Mesendoderm (in vitro differentiated cells): ENCODE measurements around the gene GPBAR1.

Source experiments
- DNase-seq: peaks from one replicate; pipeline ENCODE4 v3.0.0; 2013
- H2AK5ac ChIP-seq: 2 replicates; pipeline ENCODE4 v1.6.1; 2013; ENCODE audit warnings: low read length, inconsistent platforms
- H2BK120ac ChIP-seq: 2 replicates; pipeline ENCODE4 v1.6.1; 2013; ENCODE audit warnings: low read depth, mild to moderate bottlenecking, low read length, moderate library complexity, mixed read lengths
- H2BK15ac ChIP-seq: replicated peaks from 2 replicates; pipeline ENCODE4 v1.6.1; 2013; ENCODE audit warnings: low read depth, mild to moderate bottlenecking, moderate library complexity
- H2BK5ac ChIP-seq: 2 replicates; pipeline ENCODE4 v1.6.1; 2013; ENCODE audit warnings: low read length, inconsistent platforms
- H3K18ac ChIP-seq: 2 replicates; pipeline ENCODE4 v1.6.1; 2013; ENCODE audit warnings: mild to moderate bottlenecking, low read length, mixed read lengths
- H3K23ac ChIP-seq: one replicate; pipeline ENCODE4 v1.6.1; 2013; ENCODE audit warnings: low read length
- H3K27ac ChIP-seq: 2 replicates; pipeline ENCODE4 v1.5.1; 2013; ENCODE audit warnings: low read depth, mild to moderate bottlenecking, inconsistent platforms, low read length, moderate library complexity
- H3K27me3 ChIP-seq: 2 replicates; pipeline ENCODE4 v1.6.1; 2013; ENCODE audit warnings: low read length, control low read depth, mild to moderate bottlenecking, inconsistent platforms; ENCODE audit not compliant: insufficient read depth, poor library complexity
- H3K36me3 ChIP-seq: 2 replicates; pipeline ENCODE4 v1.6.1; 2013; ENCODE audit warnings: low read length, inconsistent platforms; ENCODE audit not compliant: control insufficient read depth, insufficient read depth
- H3K4ac ChIP-seq: one replicate; pipeline ENCODE4 v1.6.1; 2013; ENCODE audit warnings: low read depth, mild to moderate bottlenecking, low read length, moderate library complexity
- H3K4me1 ChIP-seq: 2 replicates; pipeline ENCODE4 v1.6.1; 2013; ENCODE audit warnings: low read depth, low read length, inconsistent platforms; ENCODE audit not compliant: control insufficient read depth
- H3K4me2 ChIP-seq: 2 replicates; pipeline ENCODE4 v1.6.1; 2013; ENCODE audit warnings: low read length
- H3K4me3 ChIP-seq: 2 replicates; pipeline ENCODE4 v1.5.1; 2013; ENCODE audit warnings: mild to moderate bottlenecking, low read length
- H3K56ac ChIP-seq: one replicate; pipeline ENCODE4 v1.6.1; 2013; ENCODE audit warnings: low read length
- H3K79me1 ChIP-seq: 2 replicates; pipeline ENCODE4 v1.6.1; 2013; ENCODE audit warnings: low read length, inconsistent platforms
- H3K79me2 ChIP-seq: 2 replicates; pipeline ENCODE4 v1.6.1; 2013; ENCODE audit warnings: mild to moderate bottlenecking, low read length; ENCODE audit not compliant: control insufficient read depth, insufficient read depth
- H3K9ac ChIP-seq: 2 replicates; pipeline ENCODE4 v1.6.1; 2013; ENCODE audit warnings: low read length, inconsistent platforms
- H4K5ac ChIP-seq: one replicate; pipeline ENCODE4 v1.6.1; 2013; ENCODE audit warnings: low read length
- H4K8ac ChIP-seq: one replicate; pipeline ENCODE4 v1.6.1; 2013; ENCODE audit warnings: low read depth, mild to moderate bottlenecking, control low read depth, low read length, moderate library complexity
- WGBS: extraction: QIAGEN DNeasy Blood & Tissue Kit; methylation state at CpG from one replicate; pipeline ENCODE4 v1.1.7; 2013; ENCODE audit warnings: low lambda C conversion rate, missing lambda C conversion rate; ENCODE audit not compliant: insufficient coverage; ENCODE audit errors: extremely low coverage; 5-methylcytosine and 5-hydroxymethylcytosine counted together

The GPBAR1 gene

GRCh38 chr2:218245214-218245613 lies 15.6 kb upstream of the GPBAR1 start:
- H2BK5ac ChIP-seq: no peak overlapping the region
- peaks cover 2% of the 10 kb centered on the region for H3K79me1 ChIP-seq
- H3K4me3 ChIP-seq: no peak overlapping the region
- no peak overlapping the region for H2AK5ac ChIP-seq
- no peaks in the 10 kb centered on the region for H3K79me2 ChIP-seq
- H3K56ac ChIP-seq: no peak overlapping the region
- H3K4me1 ChIP-seq: no peaks in the 10 kb centered on the region
- H4K5ac ChIP-seq: no peak overlapping the region
- WGBS: no CpG with 5 or more reads among the region's 5 CpGs
- no peak overlapping the region for H3K27ac ChIP-seq
- H2BK120ac ChIP-seq: no peak overlapping the region
- no peak overlapping the region for H3K23ac ChIP-seq
- no peak overlapping the region for H3K18ac ChIP-seq
- DNase-seq: no peak
- H2BK15ac ChIP-seq: no peak overlapping the region
- H3K4me2 ChIP-seq: no peak overlapping the region
- no peak overlapping the region for H3K9ac ChIP-seq
- no peak overlapping the region for H3K4ac ChIP-seq
- peaks cover 30% of the 10 kb centered on the region for H3K36me3 ChIP-seq
- no peak overlapping the region for H4K8ac ChIP-seq
- no peaks in the 10 kb centered on the region for H3K27me3 ChIP-seq

- no peak overlapping the region for H4K8ac ChIP-seq
- H3K79me2 ChIP-seq: no peaks in the 10 kb centered on the region
- peaks cover 38% of the 10 kb centered on the region for H3K36me3 ChIP-seq
- H3K23ac ChIP-seq: no peak overlapping the region
- no peak overlapping the region for H2BK5ac ChIP-seq
- no peak overlapping the region for H3K9ac ChIP-seq
- WGBS: no CpG with 5 or more reads among the region's 13 CpGs
- no peak overlapping the region for H3K27ac ChIP-seq
- H3K4me1 ChIP-seq: no peaks in the 10 kb centered on the region
- H3K4ac ChIP-seq: no peak overlapping the region
- H3K27me3 ChIP-seq: no peaks in the 10 kb centered on the region
- H3K79me1 ChIP-seq: no peaks in the 10 kb centered on the region
- H3K56ac ChIP-seq: no peak overlapping the region
- H3K18ac ChIP-seq: no peak overlapping the region
- no peak overlapping the region for H2AK5ac ChIP-seq
- no peak overlapping the region for H3K4me3 ChIP-seq
- H3K4me2 ChIP-seq: no peak overlapping the region
- no peak overlapping the region for H2BK15ac ChIP-seq
- H2BK120ac ChIP-seq: no peak overlapping the region
- DNase-seq: no peak
- H4K5ac ChIP-seq: no peak overlapping the region
These were observed 11.1 kb upstream of the GPBAR1 start for GRCh38 chr2:218249691-218250090.

GRCh38 chr2:218252509-218253231 lies 8.1 kb upstream of the GPBAR1 start:
- Histone ChIP-seq H3K27ac (no peak overlapping the region), H3K36me3 (peaks cover 31% of the 10 kb centered on the region)

GRCh38 chr2:218253232-218253625 lies 7.6 kb upstream of the GPBAR1 start:
- Histone ChIP-seq H2BK120ac (no peak overlapping the region), H2AK5ac (no peak overlapping the region), H4K8ac (no peak overlapping the region), H3K27me3 (no peaks in the 10 kb centered on the region), H3K27ac (no peak overlapping the region), H3K9ac (no peak overlapping the region), H3K79me1 (no peaks in the 10 kb centered on the region), H3K18ac (no peak overlapping the region), H3K4me1 (no peaks in the 10 kb centered on the region), H3K36me3 (peaks cover 29% of the 10 kb centered on the region), H2BK5ac (no peak overlapping the region), H3K23ac (no peak overlapping the region), H3K79me2 (no peaks in the 10 kb centered on the region), H4K5ac (no peak overlapping the region), H2BK15ac (no peak overlapping the region), H3K4me3 (no peak overlapping the region), H3K4ac (no peak overlapping the region), H3K56ac (no peak overlapping the region), H3K4me2 (no peak overlapping the region)
- no CpG with 5 or more reads among the region's 5 CpGs for WGBS
- DNase-seq: no peak

More at GRCh38 chr2:218252509-218253231, 8.1 kb upstream of the GPBAR1 start:
- Histone ChIP-seq H3K79me2 (no peaks in the 10 kb centered on the region), H3K4me2 (no peak overlapping the region), H3K4me3 (no peak overlapping the region), H3K9ac (no peak overlapping the region), H2BK15ac (no peak overlapping the region), H2BK5ac (no peak overlapping the region), H3K56ac (no peak overlapping the region), H3K27me3 (no peaks in the 10 kb centered on the region), H4K5ac (no peak overlapping the region), H3K23ac (no peak overlapping the region), H3K4ac (no peak overlapping the region), H3K79me1 (no peaks in the 10 kb centered on the region), H3K4me1 (no peaks in the 10 kb centered on the region), H2AK5ac (no peak overlapping the region), H2BK120ac (no peak overlapping the region), H3K18ac (no peak overlapping the region), H4K8ac (no peak overlapping the region)
- WGBS: no CpG with 5 or more reads among the region's 7 CpGs
- DNase-seq: no peak

- H2BK120ac ChIP-seq: no peak overlapping the region
- H3K27ac ChIP-seq: no peak overlapping the region
- H3K9ac ChIP-seq: no peak overlapping the region
- no peak overlapping the region for H2BK5ac ChIP-seq
- no peak for DNase-seq
- H2AK5ac ChIP-seq: no peak overlapping the region
- no peak overlapping the region for H3K4me3 ChIP-seq
- no peaks in the 10 kb centered on the region for H3K4me1 ChIP-seq
- H3K36me3 ChIP-seq: peaks cover 16% of the 10 kb centered on the region
- H3K4me2 ChIP-seq: no peak overlapping the region
- no peak overlapping the region for H2BK15ac ChIP-seq
- H3K23ac ChIP-seq: no peak overlapping the region
- H4K5ac ChIP-seq: no peak overlapping the region
- no peak overlapping the region for H3K18ac ChIP-seq
- no CpG with 5 or more reads among the region's 6 CpGs for WGBS
- H3K79me2 ChIP-seq: no peaks in the 10 kb centered on the region
- no peaks in the 10 kb centered on the region for H3K27me3 ChIP-seq
- H3K79me1 ChIP-seq: no peaks in the 10 kb centered on the region
- no peak overlapping the region for H4K8ac ChIP-seq
- H3K4ac ChIP-seq: no peak overlapping the region
- H3K56ac ChIP-seq: no peak overlapping the region
These were observed 5.4 kb upstream of the GPBAR1 start for GRCh38 chr2:218255446-218255845.
